ENCODE measurements around the gene COLEC11.
"Not testable (repeated sequence)": the region's sequence is repeated elsewhere in the genome, so short reads cannot be mapped to it uniquely, and the experiment has no call there.

The COLEC11 gene

GRCh38 chr2:3606028-3606369, 11.1 kb downstream of the COLEC11 start:
- DNase-seq (ENCODE audit: low read depth), result no peak

GRCh38 chr2:3606370-3607201, 11.7 kb downstream of the COLEC11 start:
- DNase-seq (ENCODE audit: low read depth), result no peak

GRCh38 chr2:3608373-3609278, 13.7 kb downstream of the COLEC11 start:
- no peak for DNase-seq (ENCODE audit: low read depth)

GRCh38 chr2:3609279-3609673, 14.4 kb downstream of the COLEC11 start:
- DNase-seq (ENCODE audit: low read depth), result not testable (repeated sequence)

- DNase-seq (ENCODE audit: low read depth), result no peak
Observed at GRCh38 chr2:3610415-3610814, 15.5 kb downstream of the COLEC11 start.

- DNase-seq (ENCODE audit: low read depth), result no peak
Observed at GRCh38 chr2:3610881-3611505, 16.1 kb downstream of the COLEC11 start.

GRCh38 chr2:3611589-3611988, 16.7 kb downstream of the COLEC11 start:
- no peak for DNase-seq (ENCODE audit: low read depth)

GRCh38 chr2:3612639-3613523, 18.0 kb downstream of the COLEC11 start:
- DNase-seq (ENCODE audit: low read depth), result no peak

GRCh38 chr2:3613524-3613905, 18.6 kb downstream of the COLEC11 start:
- DNase-seq (ENCODE audit: low read depth), result no peak

GRCh38 chr2:3614743-3615142, 19.8 kb downstream of the COLEC11 start:
- DNase-seq (ENCODE audit: low read depth), result not testable (repeated sequence)

GRCh38 chr2:3615541-3616200, 20.8 kb downstream of the COLEC11 start:
- not testable (repeated sequence) for DNase-seq (ENCODE audit: low read depth)

GRCh38 chr2:3616435-3617197, 21.7 kb downstream of the COLEC11 start:
- not testable (repeated sequence) for DNase-seq (ENCODE audit: low read depth)

- no peak for DNase-seq (ENCODE audit: low read depth)
Observed at GRCh38 chr2:3617198-3617890, 22.4 kb downstream of the COLEC11 start.

GRCh38 chr2:3618367-3618766, 23.5 kb downstream of the COLEC11 start:
- no peak for DNase-seq (ENCODE audit: low read depth)

- DNase-seq (ENCODE audit: low read depth), result no peak
Observed at GRCh38 chr2:3619033-3619432, 24.1 kb downstream of the COLEC11 start.

- DNase-seq (ENCODE audit: low read depth), result not testable (repeated sequence)
Observed at GRCh38 chr2:3619661-3620060, 24.7 kb downstream of the COLEC11 start.

- no peak for DNase-seq (ENCODE audit: low read depth)
Observed at GRCh38 chr2:3620834-3621233, 25.9 kb downstream of the COLEC11 start.

GRCh38 chr2:3622967-3623366, 28.1 kb downstream of the COLEC11 start:
- DNase-seq (ENCODE audit: low read depth), result no peak

GRCh38 chr2:3624059-3624794, 29.3 kb downstream of the COLEC11 start:
- DNase-seq (ENCODE audit: low read depth), result no peak
